ENCODE measurements around the gene CLIC4. TPM values are rescaled to one million over a fixed set of nuclear protein-coding genes. Genes with fewer than 3 reads are reported as not detected.
A peak's percentile ranks its signal among the peaks of the same experiment; 100 is the strongest.

Gene CLIC4
- total RNA-seq, 2 experiments from 2014 or later: 16.9 to 23.0 TPM

DNA sequence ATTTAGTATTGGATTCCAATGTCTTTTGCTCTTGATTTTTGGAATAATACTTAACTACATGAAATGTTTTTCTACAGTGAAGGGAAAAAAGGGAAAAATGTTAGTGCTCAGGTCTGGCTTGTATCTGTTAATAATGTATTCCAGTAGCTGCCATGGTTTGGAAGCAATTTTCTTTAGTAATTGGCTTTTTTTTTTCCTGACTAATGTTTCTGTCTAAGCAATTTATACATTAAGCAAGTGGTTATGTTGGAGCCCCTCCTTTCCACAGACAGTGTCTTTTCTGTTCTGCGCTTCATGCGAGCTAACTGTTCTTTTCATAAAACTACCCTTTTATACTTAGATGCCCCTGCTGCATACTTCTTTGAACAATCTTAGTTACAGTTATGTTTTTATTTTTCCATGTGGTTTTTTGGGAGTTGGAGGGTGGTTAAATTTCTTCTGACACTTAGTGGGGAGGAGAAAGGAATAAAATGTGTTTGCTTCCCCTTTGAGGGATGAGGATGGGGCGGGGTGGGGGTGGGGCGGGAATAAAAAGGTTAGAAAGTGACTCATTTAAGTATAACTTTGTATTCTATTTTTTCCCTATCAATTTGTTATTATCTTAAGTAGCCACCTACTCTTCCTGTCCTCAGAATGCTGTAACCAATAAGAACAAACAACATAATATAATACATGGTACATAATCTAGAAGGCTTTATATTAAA lies 83.1 kb downstream of the CLIC4 start:
- Mint-ChIP-seq H3K9me3 (ENCODE audit: low read depth) (no peaks in the 10 kb centered on the region), H3K4me3 (no peak overlapping the region), H3K27me3 (peaks cover 16% of the 10 kb centered on the region), H3K4me1 (no peaks in the 10 kb centered on the region), H3K36me3 (no peaks in the 10 kb centered on the region), H3K27ac (no peak overlapping the region)
- CTCF ChIA-PET: interaction anchor here (0.5 to 8.6 kb wide), 7 partner anchors 11 to 376 kb away, joined by 3 to 192 read pairs (median 3); partner anchors contain the start of gene CLIC4
- no peak for DNase-seq
- no peak for ATAC-seq

DNA sequence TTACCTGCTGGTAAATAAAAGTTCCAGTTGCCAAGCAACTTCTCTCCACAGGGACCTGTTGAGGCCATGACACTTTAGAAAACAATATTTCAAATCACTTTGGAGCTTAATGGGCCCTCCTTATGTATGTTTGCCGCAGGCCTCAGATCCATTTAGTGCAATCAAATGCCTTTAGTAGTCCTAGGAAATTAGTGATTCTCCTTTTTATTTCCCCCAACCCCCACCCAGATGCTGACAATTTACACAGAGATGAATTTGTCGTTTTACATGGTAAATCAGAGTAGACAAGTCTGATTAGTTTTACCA lies 83.6 kb downstream of the CLIC4 start:
- H3K36me3 Mint-ChIP-seq: no peaks in the 10 kb centered on the region
- no peaks in the 10 kb centered on the region for H3K4me1 Mint-ChIP-seq
- DNase-seq (no peak), ATAC-seq (no peak)
- peaks cover 16% of the 10 kb centered on the region for H3K27me3 Mint-ChIP-seq
- CTCF ChIA-PET: interaction anchor here (0.7 to 8.6 kb wide), 4 partner anchors 12 to 140 kb away, joined by 3 to 192 read pairs (median 4); no protein-coding TSS in a partner anchor
- H3K9me3 Mint-ChIP-seq (ENCODE audit: low read depth): no peaks in the 10 kb centered on the region
- H3K27ac Mint-ChIP-seq: no peak overlapping the region
- H3K4me3 Mint-ChIP-seq: no peak overlapping the region

DNA sequence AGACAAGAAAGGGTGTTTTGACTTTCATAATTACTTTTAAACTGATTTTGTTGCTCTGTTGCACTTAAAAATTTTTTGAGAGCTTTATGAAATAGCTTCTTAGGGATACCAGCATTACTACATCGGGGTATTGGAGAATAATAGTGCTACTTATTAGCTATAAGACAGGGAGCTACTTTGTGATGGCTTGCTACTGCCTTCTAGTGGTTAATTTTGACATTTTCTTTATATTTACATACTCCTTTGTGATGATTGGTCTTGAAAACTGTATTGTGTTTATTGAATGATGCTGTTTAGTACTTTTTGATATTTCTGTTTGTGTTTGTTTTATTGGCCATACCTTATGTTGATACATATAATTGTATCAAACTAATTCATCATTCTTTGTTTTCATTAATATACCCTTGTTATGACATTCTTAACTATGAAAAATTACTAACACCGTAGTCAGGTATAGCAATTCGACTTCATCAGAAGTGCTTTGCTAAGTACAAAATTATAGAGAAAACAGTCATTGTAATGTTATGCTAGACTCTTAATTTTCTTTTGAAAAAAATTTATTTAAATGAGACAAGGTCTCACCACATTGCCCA lies 85.5 kb downstream of the CLIC4 start:
- H3K36me3 Mint-ChIP-seq: no peaks in the 10 kb centered on the region
- CTCF ChIA-PET: interaction anchor here (0.6 to 8.6 kb wide), 34 partner anchors 11 to 439 kb away, joined by 3 to 192 read pairs (median 4); partner anchors contain the start of genes CLIC4 and SRRM1
- H3K4me3 Mint-ChIP-seq: no peak overlapping the region
- DNase-seq (no peak), ATAC-seq (peak; percentile 53)
- H3K4me1 Mint-ChIP-seq: no peaks in the 10 kb centered on the region
- no peaks in the 10 kb centered on the region for H3K9me3 Mint-ChIP-seq (ENCODE audit: low read depth)
- no peak overlapping the region for H3K27ac Mint-ChIP-seq
- H3K27me3 Mint-ChIP-seq: peaks cover 11% of the 10 kb centered on the region

DNA sequence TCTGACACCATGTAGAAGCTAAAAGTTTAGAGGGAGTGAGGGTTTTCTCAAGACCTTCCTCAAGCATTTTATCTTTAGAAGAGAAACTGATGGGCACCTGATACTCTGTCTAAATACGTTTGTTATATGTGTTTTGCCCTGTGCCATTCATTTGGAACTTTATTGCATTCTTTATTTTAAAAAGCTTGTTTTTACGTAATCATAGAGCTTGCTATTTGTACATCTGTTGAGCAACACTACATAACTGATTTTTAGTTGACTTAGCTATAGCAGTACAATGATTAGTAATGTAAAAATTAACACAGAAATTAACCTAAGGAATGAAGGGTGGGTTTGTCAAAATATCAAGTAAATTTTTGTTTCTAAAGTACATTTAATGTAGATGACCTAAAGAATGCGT lies 96.3 kb downstream of the CLIC4 start:
- no peak for DNase-seq
- peaks cover 44% of the 10 kb centered on the region for H3K27me3 Mint-ChIP-seq
- H3K4me1 Mint-ChIP-seq: peaks cover 4% of the 10 kb centered on the region
- no peak overlapping the region for H3K27ac Mint-ChIP-seq
- CTCF ChIA-PET: interaction anchor here (1.7 kb wide), 1 partner anchor 11 kb away, joined by 4 read pairs; no protein-coding TSS in a partner anchor
- ATAC-seq: no peak
- no peaks in the 10 kb centered on the region for H3K9me3 Mint-ChIP-seq (ENCODE audit: low read depth)
- H3K4me3 Mint-ChIP-seq: no peak overlapping the region
- H3K36me3 Mint-ChIP-seq: no peaks in the 10 kb centered on the region

DNA sequence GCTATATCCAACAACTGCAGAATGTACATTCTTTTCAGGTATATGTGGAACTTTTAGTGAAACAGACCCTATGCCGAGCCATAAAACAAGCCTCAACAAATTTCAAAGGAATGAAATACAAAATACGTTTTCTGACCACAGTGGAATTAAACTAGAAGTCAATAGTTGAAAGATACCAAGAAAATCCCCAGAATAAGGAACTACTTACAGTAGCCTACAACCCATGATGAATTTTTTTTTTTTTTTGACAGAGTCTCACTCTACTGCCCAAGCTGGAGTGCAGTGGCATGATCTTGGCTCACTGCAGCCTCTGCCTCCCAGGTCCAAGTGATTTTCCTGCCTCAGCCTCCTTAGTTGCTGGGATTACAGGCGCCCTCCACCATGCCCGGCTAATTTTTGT lies 101.4 kb downstream of the CLIC4 start:
- no peaks in the 10 kb centered on the region for H3K36me3 Mint-ChIP-seq
- DNase-seq (no peak), ATAC-seq (no peak)
- CTCF ChIA-PET: interaction anchor here (1.5 to 5.0 kb wide), 6 partner anchors 51 to 358 kb away, joined by 4 to 65 read pairs (median 28); no protein-coding TSS in a partner anchor
- peaks cover 50% of the 10 kb centered on the region for H3K27me3 Mint-ChIP-seq
- no peak overlapping the region for H3K27ac Mint-ChIP-seq
- peaks cover 24% of the 10 kb centered on the region for H3K4me1 Mint-ChIP-seq
- no peak overlapping the region for H3K4me3 Mint-ChIP-seq
- no peaks in the 10 kb centered on the region for H3K9me3 Mint-ChIP-seq (ENCODE audit: low read depth)

DNA sequence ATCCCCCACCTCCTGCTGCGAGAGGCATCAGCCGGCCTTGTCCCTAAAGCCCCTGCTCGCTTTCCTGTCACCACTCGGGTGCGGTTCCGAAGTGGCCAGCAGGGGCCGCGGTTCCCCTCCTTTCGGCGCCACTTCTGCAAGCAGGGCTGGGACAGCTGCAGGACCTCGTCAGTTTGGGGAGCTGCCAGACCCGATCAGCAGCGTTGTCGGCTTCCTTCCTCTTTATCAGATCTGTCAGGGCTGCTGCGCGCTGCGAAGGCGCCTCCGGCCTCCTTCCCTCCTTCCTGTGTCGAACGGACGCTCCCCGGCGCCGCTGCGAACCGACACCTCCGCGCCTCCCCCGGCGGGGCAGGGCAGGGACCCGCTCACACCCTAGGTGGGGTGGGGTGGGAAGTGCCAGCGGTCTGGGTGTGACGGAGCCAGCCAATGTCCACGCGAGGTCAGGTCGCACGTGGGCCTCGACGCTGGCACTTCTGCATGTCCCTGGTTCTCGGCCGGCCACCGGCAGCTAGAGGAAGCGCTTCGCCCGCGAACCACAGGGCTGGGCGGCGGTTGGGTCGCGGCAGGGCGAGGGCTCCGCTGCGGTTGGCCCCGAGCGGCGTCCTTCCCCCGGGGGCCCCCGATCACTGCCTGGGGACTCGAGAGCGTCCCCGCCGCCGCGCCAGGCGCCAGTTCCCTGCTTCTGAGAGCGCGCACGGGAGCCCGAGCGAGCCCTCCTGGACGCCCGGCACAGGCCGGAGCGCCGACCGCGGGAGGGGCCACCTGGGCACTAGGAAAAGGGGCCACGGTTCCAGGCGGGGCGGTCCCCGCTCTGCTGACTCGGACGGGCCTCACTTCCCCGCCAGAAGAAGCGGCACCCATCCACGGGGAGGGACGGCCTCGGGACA lies 103.0 kb downstream of the CLIC4 start:
- Mint-ChIP-seq H3K4me1 (peaks cover 24% of the 10 kb centered on the region), H3K9me3 (ENCODE audit: low read depth) (no peaks in the 10 kb centered on the region), H3K4me3 (peak overlapping the region; percentile 54), H3K36me3 (no peaks in the 10 kb centered on the region), H3K27ac (peak overlapping the region; percentile 66), H3K27me3 (peaks cover 56% of the 10 kb centered on the region)
- peak; percentile 96 for DNase-seq
- peak; percentile 98 for ATAC-seq
- CTCF ChIA-PET: interaction anchor here (0.6 to 5.0 kb wide), 42 partner anchors 9 to 384 kb away, joined by 3 to 65 read pairs (median 5); partner anchors contain the start of gene SYF2

DNA sequence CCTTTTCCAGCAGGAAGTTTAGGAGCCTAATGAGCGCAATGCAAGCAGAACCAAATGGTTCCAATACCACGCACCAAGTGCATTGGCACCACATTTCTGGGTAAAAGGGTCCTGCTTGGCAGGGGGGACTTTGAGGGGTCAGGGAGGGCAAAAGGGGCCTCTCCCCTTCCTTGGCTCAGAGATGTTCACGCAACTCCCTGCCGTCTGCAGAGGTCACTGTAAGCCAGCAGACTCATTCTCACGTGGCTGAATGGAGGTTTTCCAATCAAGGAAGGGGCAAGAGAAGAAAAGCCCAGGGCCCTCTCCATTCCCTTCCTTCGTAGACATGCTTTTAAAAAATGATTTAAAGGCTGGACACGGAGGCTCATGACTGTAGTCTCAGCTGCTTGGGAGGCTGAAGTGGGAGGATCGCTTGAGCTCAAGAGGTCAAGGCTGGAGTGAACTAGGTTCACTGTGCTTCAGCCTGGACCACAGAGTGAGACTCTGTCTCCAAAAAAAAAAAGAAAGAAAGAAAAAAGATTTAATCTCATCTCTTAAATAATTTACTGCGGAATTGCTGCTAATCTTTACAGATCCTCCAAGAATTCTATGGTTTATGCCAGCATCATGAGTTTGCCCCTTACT lies 104.5 kb downstream of the CLIC4 start:
- ATAC-seq (no peak), DNase-seq (peak; percentile 56)
- no peaks in the 10 kb centered on the region for H3K9me3 Mint-ChIP-seq (ENCODE audit: low read depth)
- peaks cover 57% of the 10 kb centered on the region for H3K27me3 Mint-ChIP-seq
- CTCF ChIA-PET: interaction anchor here (0.8 to 5.0 kb wide), 13 partner anchors 14 to 355 kb away, joined by 3 to 65 read pairs (median 4); no protein-coding TSS in a partner anchor
- no peaks in the 10 kb centered on the region for H3K36me3 Mint-ChIP-seq
- H3K27ac Mint-ChIP-seq: no peak overlapping the region
- no peak overlapping the region for H3K4me3 Mint-ChIP-seq
- peaks cover 24% of the 10 kb centered on the region for H3K4me1 Mint-ChIP-seq

DNA sequence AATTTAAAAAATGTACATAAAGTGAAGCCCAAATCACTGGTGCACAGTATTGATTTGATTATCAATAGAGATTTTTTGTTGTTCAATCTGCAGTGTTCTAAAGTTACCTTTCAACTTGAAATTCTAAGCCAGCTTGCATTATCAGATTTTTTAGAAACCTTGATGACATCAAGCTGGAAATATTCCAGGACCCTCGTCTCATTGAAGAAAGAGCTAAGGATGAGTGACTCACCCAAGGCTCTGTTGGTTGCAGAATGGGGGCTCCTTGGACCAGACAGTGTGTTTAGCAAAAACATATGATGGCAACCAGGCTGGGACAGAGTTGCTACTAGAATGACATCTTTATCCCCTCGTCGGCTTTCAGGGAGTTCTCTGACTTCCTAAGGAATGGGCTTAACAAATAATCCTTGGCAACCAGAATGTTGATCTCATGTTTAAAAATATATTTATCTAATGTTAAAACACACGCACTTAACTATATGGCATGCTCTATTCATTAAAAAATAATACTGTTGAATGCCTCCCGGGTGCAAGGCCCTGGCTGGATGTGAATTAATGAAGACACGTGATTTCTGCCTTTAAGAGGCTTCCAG lies 105.2 kb downstream of the CLIC4 start:
- H3K4me1 Mint-ChIP-seq: peaks cover 25% of the 10 kb centered on the region
- peaks cover 55% of the 10 kb centered on the region for H3K27me3 Mint-ChIP-seq
- DNase-seq (no peak), ATAC-seq (no peak)
- no peak overlapping the region for H3K4me3 Mint-ChIP-seq
- CTCF ChIA-PET: interaction anchor here (0.8 to 5.0 kb wide), 10 partner anchors 15 to 354 kb away, joined by 3 to 65 read pairs (median 10); no protein-coding TSS in a partner anchor
- H3K9me3 Mint-ChIP-seq (ENCODE audit: low read depth): no peaks in the 10 kb centered on the region
- no peak overlapping the region for H3K27ac Mint-ChIP-seq
- no peaks in the 10 kb centered on the region for H3K36me3 Mint-ChIP-seq

DNA sequence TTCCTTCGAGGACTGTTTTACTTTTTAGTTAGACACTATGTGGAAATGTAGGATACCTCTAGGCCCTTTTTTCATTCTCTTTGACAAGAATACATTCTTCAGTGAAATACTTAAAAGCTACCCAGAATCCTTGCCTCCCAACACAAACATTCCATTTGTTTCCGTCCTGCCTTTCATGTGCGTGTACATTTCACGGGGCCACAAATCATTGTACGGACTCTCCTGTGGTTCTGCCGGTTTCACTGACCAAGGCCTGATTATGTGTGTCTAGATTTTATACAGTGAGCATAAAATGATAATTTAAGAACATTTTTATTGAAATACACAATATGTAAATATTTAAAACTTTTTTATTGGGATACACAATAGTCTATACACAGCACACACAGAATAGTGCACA lies 108.4 kb downstream of the CLIC4 start:
- Mint-ChIP-seq H3K4me3 (no peak overlapping the region), H3K36me3 (no peaks in the 10 kb centered on the region), H3K4me1 (peaks cover 23% of the 10 kb centered on the region), H3K27ac (no peak overlapping the region), H3K9me3 (ENCODE audit: low read depth) (no peaks in the 10 kb centered on the region), H3K27me3 (peaks cover 62% of the 10 kb centered on the region)
- no peak for ATAC-seq
- CTCF ChIA-PET: interaction anchor here (0.8 kb wide), 1 partner anchor 57 kb away, joined by 3 read pairs; no protein-coding TSS in a partner anchor
- DNase-seq: no peak

DNA sequence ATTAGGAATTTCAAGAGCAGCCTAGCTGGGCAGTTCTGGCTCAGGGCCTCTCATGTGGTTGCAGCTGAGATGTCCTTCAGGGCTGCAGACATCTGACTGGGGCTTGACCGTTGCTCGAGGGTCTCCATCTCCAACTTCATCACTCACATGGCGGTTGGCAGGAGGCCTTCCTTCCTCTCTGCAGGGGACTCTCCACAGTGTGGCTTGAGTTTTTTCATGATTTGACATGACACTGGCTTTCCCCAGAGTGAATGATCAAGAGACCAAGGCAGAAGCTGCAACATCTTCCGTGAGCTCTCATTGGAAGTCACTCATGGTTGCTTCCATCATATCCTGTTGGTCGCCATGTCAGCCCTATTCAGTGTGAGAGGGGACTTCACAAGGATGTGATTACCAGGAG lies 110.2 kb downstream of the CLIC4 start:
- DNase-seq (no peak), ATAC-seq (no peak)
- Mint-ChIP-seq H3K4me3 (no peak overlapping the region), H3K4me1 (peaks cover 13% of the 10 kb centered on the region), H3K36me3 (no peaks in the 10 kb centered on the region), H3K27ac (no peak overlapping the region), H3K27me3 (peaks cover 54% of the 10 kb centered on the region), H3K9me3 (ENCODE audit: low read depth) (no peaks in the 10 kb centered on the region)
- CTCF ChIA-PET: interaction anchor here (1.0 to 1.7 kb wide), 2 partner anchors 181 to 184 kb away, joined by 3 to 7 read pairs; no protein-coding TSS in a partner anchor

DNA sequence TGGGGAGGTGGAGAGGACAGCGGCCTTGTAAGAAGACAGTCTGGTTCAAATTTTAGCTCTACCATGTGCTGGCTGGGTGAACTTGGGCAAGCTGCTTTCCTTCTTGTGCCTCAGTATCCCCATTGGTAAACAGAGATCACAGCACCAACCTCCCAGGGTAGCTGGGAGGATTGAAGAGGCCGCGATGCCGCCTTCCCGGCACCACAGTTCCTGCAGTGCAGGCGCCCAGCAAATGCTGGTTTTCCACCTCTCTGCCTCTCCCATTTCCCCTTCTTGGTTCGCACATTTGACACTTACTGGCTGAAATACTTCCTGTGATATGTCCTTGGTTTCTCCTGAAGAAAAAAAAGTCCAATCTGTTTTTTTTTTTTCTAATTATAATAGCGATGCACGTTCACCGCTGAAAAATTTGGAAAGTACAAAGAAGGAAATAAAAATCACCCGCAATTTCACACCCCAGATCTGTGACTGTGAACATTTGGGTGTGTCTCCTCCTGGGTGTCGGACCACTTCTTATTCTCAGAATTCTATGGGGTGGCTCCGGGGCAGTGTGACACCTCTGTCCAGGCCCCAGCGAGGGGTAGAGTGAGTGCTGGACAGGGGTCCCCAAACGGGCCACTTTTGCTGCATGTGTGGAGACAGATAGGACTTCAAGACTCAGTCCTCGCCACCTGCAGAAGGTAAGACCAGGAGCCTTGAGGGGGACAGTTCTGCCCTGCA lies 111.7 kb downstream of the CLIC4 start:
- Mint-ChIP-seq H3K4me3 (no peak overlapping the region), H3K36me3 (no peaks in the 10 kb centered on the region), H3K27me3 (peaks cover 41% of the 10 kb centered on the region), H3K27ac (no peak overlapping the region), H3K9me3 (ENCODE audit: low read depth) (no peaks in the 10 kb centered on the region), H3K4me1 (peaks cover 13% of the 10 kb centered on the region)
- ATAC-seq (no peak), DNase-seq (no peak)
- CTCF ChIA-PET: interaction anchor here (0.9 to 1.6 kb wide), 3 partner anchors 9 to 348 kb away, joined by 3 to 6 read pairs (median 5); no protein-coding TSS in a partner anchor

Measured in activated CD8-positive, alpha-beta memory T cell treated with anti-CD3 and anti-CD28 coated beads, Interleukin-2, amount 10 ng/mL, durations not matched to agents 7 days and 5 days (primary cell).